ENCODE measurements around the gene PLXDC1. TPM values are rescaled to one million over a fixed set of nuclear protein-coding genes. Genes with fewer than 3 reads are reported as not detected.

Gene PLXDC1
- 1 to 10 TPM; 3.0 to 5.6 TPM for total RNA-seq

DNA sequence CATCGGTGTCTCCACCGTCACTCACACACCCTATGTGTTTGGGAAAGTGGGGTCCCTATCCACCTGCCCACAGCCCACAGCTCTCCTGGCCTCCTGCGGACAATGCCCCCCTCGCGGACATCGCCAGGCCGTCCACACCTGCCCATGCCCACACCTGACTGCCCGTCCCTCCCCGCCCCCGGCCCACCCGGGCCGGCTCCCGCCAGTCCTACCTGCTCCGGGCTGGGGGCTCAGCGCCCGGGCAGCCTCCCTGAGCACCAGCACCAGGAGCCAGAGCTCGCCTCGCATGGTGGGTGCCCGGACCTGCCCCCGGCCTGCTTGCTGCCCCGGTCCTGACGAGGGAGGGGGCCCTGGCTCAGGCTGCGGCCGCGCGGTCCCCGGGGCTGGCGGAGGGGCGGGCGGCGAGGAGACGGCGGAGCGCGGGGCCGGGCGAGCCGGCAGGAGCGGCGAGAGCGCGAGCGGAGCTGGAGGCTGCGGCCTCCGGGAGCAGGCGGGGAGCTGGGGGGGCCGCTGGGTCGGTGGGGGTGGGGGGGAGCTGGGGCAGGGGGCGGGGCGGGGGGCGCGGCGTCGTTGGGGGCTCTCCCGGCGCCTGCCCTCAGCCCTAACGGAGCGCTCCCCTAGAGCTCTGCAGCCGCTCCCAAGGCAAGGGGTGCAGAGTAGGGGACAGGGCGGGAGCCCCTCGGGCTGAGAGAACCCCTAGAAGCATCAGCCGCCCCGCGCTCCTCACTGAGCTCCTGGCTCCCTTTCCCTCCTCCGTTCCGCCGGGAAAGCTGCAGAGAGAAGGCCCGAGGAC lies at the start of gene PLXDC1:
TSS of gene PLXDC1 (minus strand) at position 488 of the 793 bp plus-strand sequence. CDS start at position 288, 200 bp downstream.
- H3K4me1 Mint-ChIP-seq (ENCODE audit: low read depth) = peaks cover 61% of the 10 kb centered on the region
- ATAC-seq (replicated peaks in 1 of 2) = no peak

DNA sequence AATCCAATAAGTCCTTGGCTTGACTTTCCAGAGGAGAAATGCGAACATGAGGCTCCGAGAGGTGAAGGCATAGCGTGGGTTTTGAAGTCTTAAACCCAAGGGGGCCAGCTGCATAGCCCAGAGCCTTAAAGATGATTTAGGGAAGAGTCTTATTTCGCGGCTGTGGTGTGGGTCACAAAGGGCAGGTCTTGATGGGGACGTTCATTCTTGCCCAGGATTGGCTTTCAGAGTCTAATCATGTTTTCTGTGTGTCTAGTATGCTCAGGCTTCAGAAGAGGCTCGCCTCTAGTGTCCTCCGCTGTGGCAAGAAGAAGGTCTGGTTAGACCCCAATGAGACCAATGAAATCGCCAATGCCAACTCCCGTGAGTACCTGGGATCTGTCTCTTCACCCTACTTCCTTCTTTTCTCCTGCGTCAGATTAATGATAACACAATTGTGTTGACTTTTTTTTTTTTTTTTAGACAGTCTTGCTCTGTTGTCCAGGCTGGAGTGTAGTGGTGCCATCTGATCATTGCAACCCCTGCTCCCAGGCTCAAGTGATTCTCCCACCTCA lies 49.6 kb upstream of the PLXDC1 start:
- H3K4me3 Mint-ChIP-seq = peak overlapping the region; percentile 96 to 100
- H3K36me3 Mint-ChIP-seq (ENCODE audit: insufficient read depth in 2 of 2) = peaks cover 19 to 39% of the 10 kb centered on the region in 2 donors
- peaks cover 68% of the 10 kb centered on the region for H3K4me1 Mint-ChIP-seq (ENCODE audit: low read depth)
- peak overlapping the region; percentile 100 for H3K27ac Mint-ChIP-seq
- no peaks in the 10 kb centered on the region for H3K9me3 Mint-ChIP-seq
- DNase-seq (no peak), ATAC-seq (replicated peaks in 1 of 2) (no peak)
- no peaks in the 10 kb centered on the region for H3K27me3 Mint-ChIP-seq (ENCODE audit: low read depth)

More for the DNA sequence above, at the start of gene PLXDC1:
- H3K27ac Mint-ChIP-seq = peak within 1 kb of the TSS; percentile 42
- peaks cover 17% of the 10 kb centered on the region for H3K27me3 Mint-ChIP-seq (ENCODE audit: low read depth)
- no peaks in the 10 kb centered on the region for H3K9me3 Mint-ChIP-seq
- H3K4me3 Mint-ChIP-seq = peak within 1 kb of the TSS; percentile 94
- DNase-seq = peak; percentile 33 to 35
- H3K36me3 Mint-ChIP-seq (ENCODE audit: insufficient read depth in 2 of 2) = peaks cover 0 to 7% of the 10 kb centered on the region in 2 donors

DNA sequence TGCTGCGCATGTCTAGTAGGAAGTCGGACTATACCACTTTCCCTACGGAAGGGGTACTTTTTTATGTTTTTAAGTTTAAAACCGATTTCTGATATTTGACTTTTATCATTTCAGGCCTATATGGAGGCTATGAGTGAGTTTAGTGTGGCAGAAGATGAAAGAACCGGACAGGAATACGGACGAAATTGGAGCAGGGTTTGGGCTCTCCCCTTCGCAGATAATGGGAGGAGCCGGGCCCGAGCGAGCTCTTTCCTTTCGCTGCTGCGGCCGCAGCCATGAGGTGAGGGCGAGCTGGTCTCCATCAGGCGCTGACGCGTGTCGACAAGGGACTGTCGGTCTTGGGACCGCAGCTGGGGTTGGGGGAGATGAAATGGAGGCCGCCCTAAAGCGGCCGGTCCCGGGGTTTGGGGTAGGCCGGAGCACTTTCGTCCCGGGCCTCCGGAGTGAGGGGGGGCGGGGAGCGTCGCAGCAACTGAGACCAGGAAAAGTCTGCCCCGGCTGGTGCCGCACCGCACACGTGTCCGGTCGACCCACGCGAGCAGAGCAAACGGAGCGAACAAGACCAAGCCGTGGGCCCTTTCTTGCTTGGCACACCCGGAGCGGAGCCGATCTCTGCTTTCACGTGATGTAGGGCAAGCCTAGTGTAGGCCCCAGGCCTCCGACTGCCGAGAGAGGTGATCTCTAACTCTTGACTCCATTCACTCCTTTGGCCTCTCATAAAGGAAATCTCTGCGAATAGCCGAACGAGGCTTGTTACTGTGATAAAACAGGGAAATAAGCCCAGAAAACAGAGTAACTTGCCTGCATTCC lies 48.8 kb upstream of the PLXDC1 start, which contains the start of gene RPL19:
TSS of gene RPL19 (plus strand) at position 214 of the 810 bp plus-strand sequence. CDS start at position 276, 62 bp downstream.
- no peaks in the 10 kb centered on the region for H3K9me3 Mint-ChIP-seq
- peaks cover 73% of the 10 kb centered on the region for H3K4me1 Mint-ChIP-seq (ENCODE audit: low read depth)
- ATAC-seq (replicated peaks in 1 of 2) = peak; percentile 70 to 73
- peak within 1 kb of the TSS; percentile 96 to 100 for H3K4me3 Mint-ChIP-seq
- DNase-seq = peak; percentile 84 to 87
- H3K27ac Mint-ChIP-seq = peak within 1 kb of the TSS; percentile 100
- H3K27me3 Mint-ChIP-seq (ENCODE audit: low read depth) = no peaks in the 10 kb centered on the region
- H3K36me3 Mint-ChIP-seq (ENCODE audit: insufficient read depth in 2 of 2) = peaks cover 19 to 39% of the 10 kb centered on the region in 2 donors

DNA sequence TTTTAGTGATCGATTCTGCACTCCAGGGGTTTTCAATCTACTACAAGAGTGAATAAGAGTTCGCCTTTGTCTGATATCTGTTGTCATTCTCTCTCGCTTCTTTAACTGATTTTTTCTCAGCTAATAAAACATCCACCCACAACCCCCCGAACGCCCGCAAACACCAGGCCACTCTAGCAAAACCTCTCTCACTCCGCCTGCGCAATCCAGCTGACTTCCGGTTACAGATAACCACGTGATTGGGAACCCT lies 48.3 kb upstream of the PLXDC1 start:
- H3K4me1 Mint-ChIP-seq (ENCODE audit: low read depth) = peaks cover 73% of the 10 kb centered on the region
- H3K4me3 Mint-ChIP-seq = peak overlapping the region; percentile 96 to 100
- peak; percentile 62 to 69 for ATAC-seq (replicated peaks in 1 of 2)
- no peaks in the 10 kb centered on the region for H3K27me3 Mint-ChIP-seq (ENCODE audit: low read depth)
- DNase-seq = peak; percentile 87 to 91
- peaks cover 16 to 35% of the 10 kb centered on the region in 2 donors for H3K36me3 Mint-ChIP-seq (ENCODE audit: insufficient read depth in 2 of 2)
- peak overlapping the region; percentile 100 for H3K27ac Mint-ChIP-seq
- H3K9me3 Mint-ChIP-seq = no peaks in the 10 kb centered on the region

DNA sequence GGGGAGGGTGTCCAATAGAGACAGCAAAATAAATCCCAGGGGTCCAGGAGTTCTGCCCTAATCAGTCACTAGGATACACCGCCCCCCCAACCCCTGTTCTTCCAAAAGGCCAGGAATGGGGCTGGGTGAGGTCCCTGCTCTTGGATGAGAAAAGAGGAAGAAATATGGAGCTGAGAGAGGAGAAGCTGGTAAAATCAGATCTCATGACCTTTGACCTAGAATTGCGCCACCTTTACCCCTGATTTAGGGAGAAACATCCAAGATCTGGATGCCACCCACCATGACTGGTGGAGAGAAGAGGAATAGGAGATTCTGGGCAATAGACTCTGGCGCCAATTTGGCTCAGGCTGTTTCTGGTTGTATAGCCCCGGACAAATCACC lies 46.7 kb upstream of the PLXDC1 start:
- Mint-ChIP-seq H3K27ac (peak overlapping the region; percentile 61), H3K36me3 (ENCODE audit: insufficient read depth in 2 of 2) (peaks cover 11 to 26% of the 10 kb centered on the region in 2 donors), H3K27me3 (ENCODE audit: low read depth) (no peaks in the 10 kb centered on the region), H3K4me3 (peak overlapping the region; percentile 96 to 100), H3K4me1 (ENCODE audit: low read depth) (peaks cover 61% of the 10 kb centered on the region), H3K9me3 (no peaks in the 10 kb centered on the region)
- DNase-seq (no peak), ATAC-seq (replicated peaks in 1 of 2) (no peak)

DNA sequence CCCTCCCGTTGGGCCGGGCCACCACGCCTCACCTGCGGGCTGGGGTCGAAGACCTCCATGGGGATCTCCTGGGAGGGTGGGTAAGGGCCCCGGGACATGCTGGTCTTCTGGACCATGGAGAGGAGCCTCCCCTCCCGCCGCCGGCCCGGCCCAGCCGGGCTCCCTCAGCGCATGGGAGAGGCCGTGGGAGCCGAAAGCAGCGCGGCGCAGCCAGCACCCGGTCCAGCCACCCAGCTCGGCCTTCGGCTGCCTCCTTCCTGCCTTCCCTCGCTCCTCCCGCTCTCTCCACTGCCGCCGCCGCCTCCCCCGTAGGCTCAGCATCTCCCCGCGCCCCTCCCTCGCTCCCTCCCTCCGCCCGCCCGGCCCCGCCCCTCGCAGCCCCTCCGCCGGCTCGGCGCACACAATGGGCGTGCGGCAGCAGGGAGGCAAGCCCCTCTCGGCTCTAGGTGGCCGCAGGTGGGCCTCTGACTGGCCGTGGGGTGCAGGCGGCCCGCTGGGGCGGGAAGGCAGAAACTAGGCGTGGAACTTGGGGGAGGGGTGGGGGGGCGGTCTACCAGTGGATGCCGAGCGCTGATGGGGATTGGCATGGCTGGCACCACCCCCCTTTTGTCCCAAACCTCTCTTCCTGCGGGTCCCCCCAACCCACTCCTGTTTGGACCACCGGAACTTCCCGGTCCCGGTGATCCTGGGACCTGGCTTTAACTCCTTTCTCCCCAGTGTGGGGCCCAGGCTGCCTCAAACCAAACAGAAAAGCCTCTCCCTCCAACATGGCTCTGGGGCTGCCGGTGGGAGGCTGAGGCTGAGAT lies 46.1 kb upstream of the PLXDC1 start, which contains the start of gene CACNB1:
TSS of gene CACNB1 (minus strand) at position 290 of the 806 bp plus-strand sequence. CDS start at position 116, 174 bp downstream.
- H3K4me3 Mint-ChIP-seq = peak within 1 kb of the TSS; percentile 96 to 100
- H3K9me3 Mint-ChIP-seq = no peaks in the 10 kb centered on the region
- H3K27ac Mint-ChIP-seq = peak within 1 kb of the TSS; percentile 61
- H3K27me3 Mint-ChIP-seq (ENCODE audit: low read depth) = no peaks in the 10 kb centered on the region
- peaks cover 10 to 22% of the 10 kb centered on the region in 2 donors for H3K36me3 Mint-ChIP-seq (ENCODE audit: insufficient read depth in 2 of 2)
- ATAC-seq (replicated peaks in 1 of 2) (peak; percentile 73 to 74), DNase-seq (peak; percentile 75 to 86)
- H3K4me1 Mint-ChIP-seq (ENCODE audit: low read depth) = peaks cover 55% of the 10 kb centered on the region

DNA sequence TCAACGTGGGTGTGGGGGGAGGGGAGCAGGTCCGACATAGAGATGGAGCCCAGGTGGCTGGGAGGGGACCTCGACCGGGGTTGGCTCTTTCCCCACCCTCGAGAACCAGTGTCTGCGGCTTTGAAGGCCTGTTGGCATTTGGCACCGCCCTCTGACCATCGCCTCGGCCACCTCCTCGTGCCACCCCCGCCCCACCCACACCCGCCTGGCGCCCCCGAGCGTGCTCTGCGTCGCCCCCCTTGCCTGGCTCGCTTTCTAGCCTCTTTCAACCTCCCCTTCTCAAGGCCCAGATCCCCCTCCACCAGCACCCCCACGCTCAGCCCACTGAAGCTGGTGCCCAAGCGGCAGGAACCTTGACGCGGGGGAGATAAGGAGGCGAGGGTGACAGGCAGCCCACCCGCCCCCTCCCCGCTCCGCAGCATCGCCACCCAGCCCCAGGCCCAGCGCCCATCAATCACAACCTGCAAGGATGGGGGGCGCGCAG lies 45.4 kb upstream of the PLXDC1 start:
- peak overlapping the region; percentile 96 to 100 for H3K4me3 Mint-ChIP-seq
- DNase-seq = no peak
- H3K36me3 Mint-ChIP-seq (ENCODE audit: insufficient read depth in 2 of 2) = peaks cover 9 to 17% of the 10 kb centered on the region in 2 donors
- H3K4me1 Mint-ChIP-seq (ENCODE audit: low read depth) = peaks cover 47% of the 10 kb centered on the region
- H3K27me3 Mint-ChIP-seq (ENCODE audit: low read depth) = no peaks in the 10 kb centered on the region
- H3K9me3 Mint-ChIP-seq = no peaks in the 10 kb centered on the region
- ATAC-seq (replicated peaks in 1 of 2) = no peak
- H3K27ac Mint-ChIP-seq = no peak overlapping the region

DNA sequence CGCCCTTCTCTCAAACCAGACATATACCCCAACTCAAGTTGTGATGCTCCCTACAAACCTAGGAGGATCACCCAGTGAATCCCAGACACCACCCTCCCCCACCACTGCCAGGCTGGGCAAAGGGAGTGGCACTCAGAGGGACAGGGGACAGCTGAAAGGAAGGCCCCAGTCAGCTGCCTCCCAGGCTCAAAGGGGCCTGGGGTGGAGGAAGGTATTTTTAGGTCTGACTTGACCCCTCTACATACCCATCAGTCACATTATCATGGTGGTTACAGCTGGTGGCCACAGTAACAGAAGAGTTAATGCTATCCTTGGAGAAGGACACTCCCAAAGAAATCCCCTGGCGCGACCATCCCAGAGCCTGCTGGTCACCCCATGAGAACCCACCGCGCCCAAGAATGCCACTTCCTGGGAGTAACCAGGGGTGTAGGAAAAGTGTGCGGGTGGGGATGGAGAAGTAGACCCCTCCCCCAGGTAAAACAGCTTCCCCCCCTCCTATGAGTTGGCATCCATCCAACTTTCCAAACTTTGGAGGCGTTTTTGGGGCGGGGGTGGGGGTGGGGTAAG lies 44.9 kb upstream of the PLXDC1 start:
- no peaks in the 10 kb centered on the region for H3K27me3 Mint-ChIP-seq (ENCODE audit: low read depth)
- peaks cover 9 to 14% of the 10 kb centered on the region in 2 donors for H3K36me3 Mint-ChIP-seq (ENCODE audit: insufficient read depth in 2 of 2)
- no peaks in the 10 kb centered on the region for H3K9me3 Mint-ChIP-seq
- no peak overlapping the region for H3K27ac Mint-ChIP-seq
- peaks cover 42% of the 10 kb centered on the region for H3K4me1 Mint-ChIP-seq (ENCODE audit: low read depth)
- ATAC-seq (replicated peaks in 1 of 2) (no peak), DNase-seq (no peak)
- peak overlapping the region; percentile 69 to 72 for H3K4me3 Mint-ChIP-seq

DNA sequence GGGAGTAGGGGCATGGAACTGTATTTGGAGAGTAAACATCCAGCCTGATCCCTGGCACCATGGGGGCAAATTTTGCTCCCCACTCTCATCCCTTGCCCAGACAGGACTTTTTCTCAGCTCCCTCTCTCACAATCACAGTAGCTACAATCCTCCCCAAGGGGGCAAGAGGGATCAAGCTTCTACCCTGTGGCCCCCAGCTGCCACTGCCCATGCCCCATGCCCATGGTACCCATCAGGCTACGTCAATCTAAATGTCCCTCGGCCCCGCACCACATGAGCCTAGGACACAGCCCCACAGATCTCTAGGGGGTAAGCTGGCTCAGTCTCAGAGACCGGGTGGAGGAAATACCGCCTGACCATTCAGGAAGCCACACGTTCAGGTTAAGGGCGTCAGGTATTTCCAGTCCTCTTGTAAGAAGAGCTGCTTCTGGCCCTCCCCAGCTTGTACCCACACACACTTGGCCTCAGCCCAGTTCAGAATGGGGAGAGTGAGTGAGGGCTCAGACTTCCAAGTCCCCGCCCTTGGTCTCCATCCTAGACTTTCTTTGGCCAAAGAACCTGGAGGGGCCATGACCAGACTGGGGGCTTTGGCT lies 44.2 kb upstream of the PLXDC1 start:
- Mint-ChIP-seq H3K27ac (no peak overlapping the region), H3K36me3 (ENCODE audit: insufficient read depth in 2 of 2) (peaks cover 5 to 9% of the 10 kb centered on the region in 2 donors), H3K9me3 (no peaks in the 10 kb centered on the region), H3K27me3 (ENCODE audit: low read depth) (no peaks in the 10 kb centered on the region), H3K4me1 (ENCODE audit: low read depth) (peaks cover 35% of the 10 kb centered on the region), H3K4me3 (peak overlapping the region; percentile 69 to 72)
- DNase-seq = no peak
- ATAC-seq (replicated peaks in 1 of 2) = no peak

DNA sequence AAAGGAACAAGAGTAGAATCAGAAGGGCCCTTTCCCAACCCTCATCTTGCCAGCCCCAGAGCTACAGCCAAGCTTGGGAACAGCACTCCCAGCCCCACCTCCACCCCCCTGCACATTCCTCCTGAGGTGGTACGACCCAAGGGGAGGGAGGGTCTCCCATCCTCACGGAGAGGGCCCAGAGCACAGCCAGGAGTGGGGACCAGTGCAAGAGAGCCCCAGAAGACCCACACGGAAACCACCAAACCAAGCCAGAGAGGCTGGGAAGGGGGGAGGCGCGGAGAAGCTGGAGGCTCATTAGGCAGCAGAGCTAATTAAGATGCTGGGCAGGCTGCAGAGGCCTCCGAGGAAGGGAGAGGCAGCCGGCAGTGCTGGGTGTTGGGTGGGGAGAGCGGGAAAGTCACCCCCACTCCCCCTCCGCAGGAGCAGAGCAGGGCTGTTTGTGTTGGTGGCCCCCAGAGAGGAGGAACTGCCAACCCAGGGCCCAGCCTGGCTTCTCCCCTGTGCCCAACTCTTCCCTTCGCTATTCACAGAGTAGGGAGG lies 43.6 kb upstream of the PLXDC1 start:
- no peak for DNase-seq
- Mint-ChIP-seq H3K27me3 (ENCODE audit: low read depth) (no peaks in the 10 kb centered on the region), H3K4me1 (ENCODE audit: low read depth) (peaks cover 30% of the 10 kb centered on the region), H3K4me3 (no peak overlapping the region), H3K9me3 (no peaks in the 10 kb centered on the region), H3K36me3 (ENCODE audit: insufficient read depth in 2 of 2) (peaks cover 4 to 5% of the 10 kb centered on the region in 2 donors), H3K27ac (no peak overlapping the region)
- no peak for ATAC-seq (replicated peaks in 1 of 2)

DNA sequence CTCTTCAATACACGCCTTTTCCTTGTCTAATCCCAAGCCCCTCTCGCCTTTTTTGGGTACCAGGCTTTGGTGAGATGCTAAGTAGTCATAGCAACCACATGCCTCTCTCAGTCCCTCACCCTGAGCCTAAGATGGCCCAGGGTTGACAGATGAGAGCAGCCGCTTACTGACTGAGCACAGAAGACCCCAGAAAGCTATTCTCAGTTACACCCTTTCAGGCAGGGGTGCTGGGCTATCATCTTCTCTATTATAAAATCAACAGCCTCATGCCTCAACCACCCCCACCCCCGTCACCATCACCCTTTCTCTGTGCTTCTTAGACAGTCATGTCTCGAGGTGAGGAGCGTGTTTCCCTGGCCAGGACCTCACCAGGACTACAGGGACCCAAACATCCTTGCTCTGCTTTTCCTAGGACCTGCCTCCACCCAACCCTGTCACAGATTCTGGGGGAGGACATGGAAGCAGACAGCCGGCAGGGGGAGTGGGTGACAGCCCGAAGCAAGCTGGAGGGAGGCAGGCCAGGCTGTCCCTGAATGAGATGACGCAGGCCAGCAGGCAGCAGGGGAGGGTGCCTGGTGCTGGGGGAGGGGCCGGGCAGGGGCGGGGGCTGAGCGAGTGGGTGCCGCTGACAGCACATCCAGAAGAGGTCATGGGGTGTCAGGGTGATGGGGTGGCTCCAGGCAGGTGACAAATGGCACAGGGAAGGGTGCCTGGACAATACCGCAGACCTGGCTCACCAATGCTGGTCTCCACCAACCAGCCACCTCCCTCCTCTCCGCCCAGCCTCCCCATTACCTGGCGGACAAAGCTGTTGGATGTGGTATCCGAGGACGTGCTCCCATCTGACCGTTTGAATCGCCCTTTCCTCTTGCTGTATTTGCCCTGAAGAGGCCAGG lies 42.9 kb upstream of the PLXDC1 start:
- Mint-ChIP-seq H3K4me3 (no peak overlapping the region), H3K27me3 (ENCODE audit: low read depth) (no peaks in the 10 kb centered on the region), H3K4me1 (ENCODE audit: low read depth) (peaks cover 23% of the 10 kb centered on the region), H3K9me3 (no peaks in the 10 kb centered on the region), H3K27ac (no peak overlapping the region), H3K36me3 (ENCODE audit: insufficient read depth in 2 of 2) (peaks cover 2 to 5% of the 10 kb centered on the region in 2 donors)
- ATAC-seq (replicated peaks in 1 of 2) (no peak), DNase-seq (no peak)
